NCI-H345 treated with DMSO at 0.1 percent for 48 hours (cell line): ENCODE results near the gene ROPN1L.

Experiments used
- DNase-seq: peaks from one replicate; lab custom pipeline; 2025; ENCODE audit not compliant: unreplicated experiment; lab: John Stamatoyannopoulos, UW

The ROPN1L gene

DNA sequence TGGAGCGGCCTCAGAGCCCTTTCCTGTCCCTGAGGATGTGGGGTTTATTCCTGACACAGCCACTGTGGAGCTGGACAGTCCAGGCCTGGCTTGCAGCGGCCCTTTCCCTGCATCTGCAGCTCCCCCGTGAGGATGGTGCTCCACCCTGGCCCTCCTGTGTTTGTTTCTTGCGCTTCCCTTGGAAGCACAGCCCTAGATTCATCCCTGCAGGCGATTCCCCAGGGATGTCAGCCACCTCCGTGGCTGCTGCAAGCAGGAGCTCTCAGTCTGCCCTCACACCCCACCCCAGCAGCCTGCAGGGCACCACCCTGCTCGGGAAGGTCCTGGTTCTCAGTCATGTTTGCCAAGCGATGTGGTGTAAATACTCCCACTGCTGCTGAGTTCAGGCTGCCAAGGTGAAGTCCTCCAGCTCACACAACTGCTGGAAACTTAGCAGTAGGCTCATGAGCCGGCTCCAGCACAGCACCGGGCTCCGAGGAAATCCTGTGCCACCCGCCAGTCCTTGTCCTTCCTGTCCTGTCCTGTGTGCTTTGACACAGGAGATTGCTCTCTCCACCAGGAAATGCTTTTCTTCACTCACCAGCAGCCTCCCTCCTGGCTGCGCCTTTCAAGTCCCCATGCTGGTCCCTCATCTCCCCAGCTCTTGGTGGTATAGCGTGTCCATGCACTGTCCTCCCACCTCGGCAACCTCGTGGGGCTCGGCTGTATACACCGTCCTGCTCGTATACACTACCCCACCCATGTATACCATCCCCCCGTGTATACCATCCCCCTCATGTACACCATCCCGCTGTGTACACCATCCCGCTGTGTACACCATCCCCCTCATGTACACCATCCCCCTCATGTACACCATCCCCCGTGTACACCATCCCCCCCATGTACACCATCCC, 16.2 kb downstream of the ROPN1L start:
- no peak for DNase-seq

DNA sequence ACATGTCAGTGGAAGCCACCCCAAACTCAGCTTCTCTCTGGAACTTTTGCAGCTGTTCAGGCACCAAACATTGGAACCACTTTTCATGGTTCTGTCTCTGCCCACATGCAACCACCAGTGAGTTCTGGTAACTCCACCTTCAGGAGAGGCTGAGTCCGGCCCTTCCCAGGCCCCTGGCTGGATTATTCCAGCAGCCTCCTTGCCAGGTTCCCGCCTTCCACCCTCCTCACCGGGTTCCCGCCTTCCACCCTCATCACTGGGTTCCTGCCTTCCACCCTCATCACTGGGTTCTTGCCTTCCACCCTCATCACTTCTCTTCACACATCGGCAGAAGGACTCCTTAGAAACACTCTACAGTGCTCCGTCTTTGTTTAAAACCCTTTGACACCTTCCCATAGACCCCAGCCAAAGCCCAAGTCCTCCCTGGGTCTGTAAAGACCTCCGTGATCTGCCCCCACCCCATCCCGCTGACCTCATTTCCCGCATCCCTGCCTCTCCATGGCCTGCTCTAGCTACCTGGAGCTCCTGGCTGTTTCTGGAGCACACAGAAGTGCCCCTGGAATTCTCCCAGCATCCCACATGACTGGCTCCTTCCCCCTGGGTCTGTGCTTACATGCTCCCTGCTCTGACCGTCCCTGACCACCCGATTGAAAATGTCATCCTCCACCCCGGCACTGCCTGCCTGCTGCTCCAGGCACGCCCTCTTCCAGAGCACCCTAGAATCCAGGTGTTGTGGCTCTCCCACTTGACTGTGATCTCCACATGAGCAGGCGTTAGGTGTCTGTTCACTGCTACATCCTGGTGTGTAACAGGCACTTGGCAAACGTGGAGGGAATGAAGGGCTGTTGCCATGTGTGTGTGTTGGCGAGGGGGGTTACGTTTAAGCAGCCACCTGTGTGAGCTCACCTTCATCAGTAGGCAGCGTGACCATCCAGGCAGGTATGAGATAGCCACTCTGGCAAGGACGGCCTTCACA, 17.7 kb downstream of the ROPN1L start:
- DNase-seq: no peak

- no peak for DNase-seq
Observed at GRCh38 chr5:10460252-10460906, 18.7 kb downstream of the ROPN1L start.

DNA sequence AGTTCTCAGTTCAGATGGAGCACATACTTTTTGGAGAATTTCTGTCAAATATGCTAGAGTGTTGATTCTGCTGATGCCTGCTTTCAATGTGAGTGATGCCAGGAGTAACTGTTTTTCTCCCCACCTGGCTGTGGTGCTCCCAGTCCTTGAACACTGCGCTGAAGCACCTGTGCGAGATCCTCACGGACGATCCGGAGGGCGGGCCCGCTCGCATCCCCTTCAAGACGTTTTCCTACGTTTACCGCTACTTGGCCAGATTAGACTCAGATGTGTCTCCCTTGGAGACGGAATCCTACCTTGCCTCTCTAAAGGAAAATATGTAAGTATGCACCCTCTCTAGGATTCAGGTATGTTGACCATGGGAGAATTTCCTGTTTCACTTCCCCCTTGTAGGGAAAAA, 19.4 kb downstream of the ROPN1L start:
- no peak for DNase-seq

DNA sequence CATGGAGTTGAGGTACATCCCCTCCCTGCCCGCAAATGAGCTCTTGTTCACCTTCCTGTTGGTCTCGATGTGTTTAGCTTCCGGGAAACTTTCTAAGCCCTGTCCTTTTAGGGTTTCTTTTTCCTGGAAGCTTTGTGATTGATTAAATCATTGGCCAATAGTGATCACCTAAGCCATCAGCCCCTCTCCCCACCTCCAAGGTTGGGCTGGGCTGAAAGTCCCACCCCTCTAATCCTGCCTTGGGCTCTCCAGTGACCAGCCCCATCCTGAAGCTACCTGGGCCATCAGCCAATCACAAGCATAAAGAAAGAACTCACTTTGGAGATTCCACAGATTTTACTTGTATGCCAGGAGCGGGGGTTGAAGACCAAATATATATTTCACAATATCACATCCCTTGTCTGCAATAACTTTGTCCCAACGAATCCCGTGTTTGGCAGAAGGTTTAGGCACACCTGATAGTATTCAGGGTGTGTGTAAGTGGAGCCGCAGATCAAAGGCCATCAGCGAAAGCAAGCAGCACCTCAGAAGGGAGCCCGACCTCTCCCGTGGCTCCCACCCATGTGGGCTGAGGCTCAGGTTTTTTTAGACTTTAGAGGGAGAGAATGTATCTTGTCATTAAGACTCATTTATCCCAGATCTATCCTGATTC, 20.4 kb downstream of the ROPN1L start:
- DNase-seq: no peak

GRCh38 chr5:10463566-10463965, 21.9 kb downstream of the ROPN1L start:
- DNase-seq: no peak

DNA sequence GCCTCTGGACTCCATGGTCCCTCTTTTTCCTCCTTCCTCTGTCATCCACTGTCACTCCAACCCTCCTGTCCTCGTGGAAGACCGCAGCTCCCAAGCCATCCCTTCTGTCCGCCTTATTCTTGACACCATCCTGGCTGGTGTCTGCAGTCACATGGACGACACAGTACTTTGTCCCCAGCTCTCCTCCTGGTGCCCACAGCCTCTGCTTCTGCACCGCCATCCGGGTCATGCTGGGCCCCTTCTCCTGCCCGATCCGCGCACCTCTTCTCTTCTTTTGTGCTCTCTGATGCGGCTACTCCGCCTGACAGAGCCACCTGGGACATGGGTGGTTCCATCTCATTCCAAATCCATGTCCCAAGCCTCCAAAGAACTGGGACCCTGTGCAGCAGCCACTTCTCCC, 22.5 kb downstream of the ROPN1L start:
- no peak for DNase-seq

DNA sequence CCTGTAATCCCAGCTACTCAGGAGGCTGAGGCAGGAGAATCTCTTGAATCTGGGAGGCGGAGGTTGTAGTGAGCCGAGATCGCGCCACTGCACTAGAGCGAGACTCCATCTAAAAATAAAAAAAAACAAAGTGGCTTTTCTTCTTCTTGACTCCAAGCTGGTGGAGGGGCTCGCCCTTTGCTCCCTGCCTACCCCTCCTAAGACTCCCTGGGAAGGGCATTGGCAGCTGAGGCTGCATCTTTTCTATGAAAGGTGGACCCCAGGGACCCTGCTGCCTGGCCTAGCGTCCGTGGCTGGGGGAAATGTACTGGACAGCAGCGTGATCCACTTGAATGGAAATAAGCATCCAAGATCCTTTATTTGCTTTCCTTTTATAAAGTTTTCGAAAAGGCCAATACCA, 24.0 kb downstream of the ROPN1L start:
- no peak for DNase-seq

- no peak for DNase-seq
Observed at GRCh38 chr5:10466446-10467073, 24.9 kb downstream of the ROPN1L start.

DNA sequence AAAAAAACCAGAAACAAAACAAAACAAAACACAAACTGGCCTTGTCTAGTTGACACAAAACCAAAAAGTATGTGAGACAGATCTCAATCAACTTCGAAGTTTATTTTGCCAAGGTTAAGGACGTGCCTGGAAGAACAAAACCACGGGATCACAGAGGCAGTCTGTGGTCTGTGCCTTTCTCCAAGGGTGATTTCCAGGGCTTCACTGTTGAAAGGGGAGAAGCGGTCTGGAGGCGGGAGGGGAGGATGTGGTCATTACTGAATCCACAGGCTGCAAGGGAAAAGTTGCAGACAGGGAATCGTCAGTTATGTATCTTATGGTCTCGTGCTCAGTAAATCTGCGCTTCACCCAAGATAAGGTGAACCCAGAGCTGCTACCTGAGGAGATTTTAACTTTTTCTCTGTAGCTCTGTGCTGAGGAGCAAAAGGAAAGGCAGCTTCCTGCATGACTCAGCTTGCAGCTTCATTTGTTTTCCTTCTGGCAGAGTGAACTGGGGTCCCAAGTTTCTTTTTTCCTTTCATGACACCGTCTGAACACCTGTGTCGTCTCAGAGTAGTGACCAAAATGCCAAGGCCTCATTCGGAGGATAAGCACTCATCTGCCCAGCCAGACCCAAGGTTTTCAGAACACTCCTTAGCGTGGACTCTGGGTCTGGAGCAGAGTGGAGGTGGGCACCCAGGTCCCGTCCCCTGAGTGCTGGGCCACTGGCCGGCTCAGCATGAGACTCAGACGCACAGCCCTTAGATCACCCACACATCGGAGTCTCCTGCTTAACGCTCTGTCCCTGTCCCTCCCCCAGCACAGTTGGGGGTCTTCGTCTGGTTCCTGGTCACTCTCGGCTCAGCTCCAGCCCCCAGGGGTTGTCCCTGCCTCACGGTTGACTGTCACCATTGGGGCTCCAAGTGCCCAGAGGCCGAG, 25.9 kb downstream of the ROPN1L start:
- DNase-seq: no peak

DNA sequence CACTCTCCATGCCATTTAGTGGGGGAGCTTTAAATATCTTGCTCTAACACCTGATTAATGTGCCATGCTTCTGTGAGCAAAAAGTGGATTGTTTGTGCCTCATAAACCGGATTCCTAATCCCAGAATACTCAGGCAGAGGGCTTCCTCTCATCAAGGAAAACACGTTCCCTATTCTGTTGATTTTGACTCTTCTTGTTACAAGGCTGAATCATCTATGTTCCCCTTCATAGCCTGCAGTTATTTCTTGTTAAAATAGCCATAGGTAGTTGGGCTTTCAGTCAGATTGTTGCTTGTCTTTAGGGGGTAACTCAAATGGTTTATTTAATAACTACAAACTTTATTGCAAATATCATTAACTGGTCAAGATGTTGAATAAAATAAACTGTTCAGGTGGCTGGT, 26.6 kb downstream of the ROPN1L start:
- DNase-seq: no peak

- no peak for DNase-seq
Observed at GRCh38 chr5:10469253-10470050, 27.8 kb downstream of the ROPN1L start.

GRCh38 chr5:10470669-10471068, 29.0 kb downstream of the ROPN1L start:
- no peak for DNase-seq

DNA sequence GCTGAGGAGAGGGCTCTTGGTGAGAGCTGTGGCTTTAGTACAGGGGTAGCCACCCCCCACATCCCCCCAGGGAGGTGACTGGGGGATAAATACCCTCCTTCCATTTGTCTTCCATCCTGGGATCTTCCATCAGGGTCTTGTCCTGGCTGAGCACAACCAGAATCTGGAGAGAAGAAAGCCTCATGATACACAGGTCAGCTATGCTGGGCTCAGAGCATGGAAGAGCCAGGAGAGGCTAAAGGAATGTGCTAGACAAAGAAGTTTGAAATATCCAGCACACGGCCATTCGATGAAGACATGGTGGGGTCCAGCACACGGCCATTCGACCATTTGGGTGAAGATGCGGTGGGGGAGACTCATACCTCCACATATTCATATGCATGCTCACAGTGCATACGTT, 30.0 kb downstream of the ROPN1L start:
- no peak for DNase-seq

- DNase-seq: no peak
Observed at GRCh38 chr5:10474521-10475075, 32.9 kb downstream of the ROPN1L start.

GRCh38 chr5:10475931-10476676, 34.4 kb downstream of the ROPN1L start:
- no peak for DNase-seq

DNA sequence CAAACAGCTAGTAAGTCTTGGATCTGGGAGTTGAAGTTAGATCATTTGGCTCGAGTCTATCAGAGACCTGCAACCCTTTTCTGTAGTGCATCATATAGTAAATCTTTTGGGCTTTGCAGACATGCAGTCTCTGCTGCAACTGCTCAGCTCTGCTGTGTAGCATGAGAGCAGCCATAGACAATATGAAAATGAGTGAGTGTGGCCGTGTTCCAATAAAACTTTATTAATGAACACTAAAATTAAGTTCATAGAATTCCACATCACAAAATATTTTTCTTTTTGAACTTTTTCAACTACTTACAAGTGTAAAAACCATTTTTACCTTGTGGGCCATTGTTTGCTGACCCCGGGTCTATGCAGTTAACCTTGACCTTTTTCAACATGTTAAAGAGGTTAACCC, 35.2 kb downstream of the ROPN1L start:
- no peak for DNase-seq

GRCh38 chr5:10477943-10478342, 36.3 kb downstream of the ROPN1L start:
- no peak for DNase-seq
